Kidney epithelial cell (primary cell): ENCODE results near the gene INSYN1. TPM values are rescaled to one million over a fixed set of nuclear protein-coding genes. Genes with fewer than 3 reads are reported as not detected.

Experiments
- DNase-seq: peaks from one replicate; pipeline ENCODE4 v3.0.0-alpha.2; 2010; ENCODE audit warnings: low read depth
- H3K27me3 ChIP-seq: 2 replicates; pipeline ENCODE4 v1.6.0; 2011; ENCODE audit warnings: low read length; ENCODE audit not compliant: control insufficient read depth, insufficient read depth
- H3K36me3 ChIP-seq: 2 replicates; pipeline ENCODE4 v1.5.1; 2011; ENCODE audit warnings: low read length; ENCODE audit not compliant: control insufficient read depth, insufficient read depth
- H3K4me3 ChIP-seq: 2 replicates; pipeline ENCODE4 v1.5.1; 2011; ENCODE audit warnings: low read depth, mild to moderate bottlenecking, control low read depth, low read length
- CTCF ChIP-seq: IDR thresholded peaks from 2 replicates; pipeline ENCODE4 v1.5.1; 2011; ENCODE audit warnings: mild to moderate bottlenecking, moderate library complexity, low read length, control low read depth, inconsistent platforms; ENCODE audit not compliant: insufficient read depth, poor library complexity, severe bottlenecking
- total RNA-seq: library from RNA; depleted of rRNA; stranded (reverse); fragments of >200 nt; gene quantifications from 2 replicates; pipeline ENCODE4 v1.2.3, GENCODE V29; 2015

INSYN1 gene
- total RNA-seq, 1 donor from 2014 or later, result 1.3 TPM

GRCh38 chr15:73700041-73700842, 52.9 kb downstream of the INSYN1 start:
- DNase-seq, result peak; percentile 19
- Histone ChIP-seq H3K27me3 (no peaks in the 10 kb centered on the region), H3K4me3 (no peak overlapping the region), H3K36me3 (no peaks in the 10 kb centered on the region)
- TF ChIP-seq CTCF, result peak; percentile 92

- Histone ChIP-seq H3K27me3 (no peaks in the 10 kb centered on the region), H3K36me3 (no peaks in the 10 kb centered on the region), H3K4me3 (no peak overlapping the region)
- DNase-seq, result no peak
- TF ChIP-seq CTCF, result no peak
These were observed 53.7 kb downstream of the INSYN1 start for GRCh38 chr15:73699249-73700040.

GRCh38 chr15:73697033-73697467, 56.1 kb downstream of the INSYN1 start:
- Histone ChIP-seq H3K4me3 (no peak overlapping the region), H3K36me3 (no peaks in the 10 kb centered on the region), H3K27me3 (no peaks in the 10 kb centered on the region)
- DNase-seq, result peak; percentile 80
- no peak for TF ChIP-seq CTCF

GRCh38 chr15:73696641-73697001, 56.5 kb downstream of the INSYN1 start:
- no peaks in the 10 kb centered on the region for H3K36me3 ChIP-seq
- no peak for TF ChIP-seq CTCF
- no peak for DNase-seq
- no peaks in the 10 kb centered on the region for H3K27me3 ChIP-seq
- no peak overlapping the region for H3K4me3 ChIP-seq

- Histone ChIP-seq H3K4me3 (no peak overlapping the region), H3K36me3 (no peaks in the 10 kb centered on the region), H3K27me3 (no peaks in the 10 kb centered on the region)
- no peak for TF ChIP-seq CTCF
- no peak for DNase-seq
These were observed 57.1 kb downstream of the INSYN1 start for GRCh38 chr15:73695773-73696640.
